Testis (tissue), 2 donors: ENCODE results near the gene SRD5A3.

Source experiments
- POLR2A ChIP-seq: fragments of 450-650 bp; IDR thresholded peaks from one replicate; pipeline ENCODE4 v1.6.1; 2017; ENCODE audit warnings: antibody characterized with exemption, mild to moderate bottlenecking, moderate library complexity
- TF ChIP-seq, protein P1 (sequence below), 3 experiments: fragments of 450-650 bp in 2 of 3; fragments of 200-600 bp in 1 of 3; sonication (generic) in 1 of 3; IDR thresholded peaks; one replicate each; pipeline ENCODE4 v1.5.1; 2016 to 2019; ENCODE audit warnings: antibody characterized with exemption in 3 of 3, mild to moderate bottlenecking in 2 of 3, moderate library complexity in 1 of 3

DNA sequence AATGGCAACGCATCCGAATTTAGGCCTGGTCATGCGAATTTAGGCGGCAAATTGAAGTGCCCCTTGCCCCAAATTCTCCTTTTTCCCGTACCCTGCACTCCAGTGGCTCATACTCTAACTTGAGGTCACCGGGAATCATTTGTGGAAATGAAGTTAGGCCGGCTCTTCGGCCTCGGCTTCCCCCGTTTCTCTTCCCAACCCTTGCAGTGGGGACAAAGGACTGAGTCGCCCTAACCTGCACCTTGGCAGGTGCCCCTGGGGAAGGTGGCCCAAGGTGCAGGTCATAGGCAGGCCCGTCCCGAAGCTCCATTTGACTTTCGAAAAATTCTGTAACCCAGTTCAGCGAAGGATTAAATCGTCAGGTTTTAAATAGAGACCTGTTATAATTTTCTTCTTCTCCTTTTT lies 811 bp downstream of the SRD5A3 start:
- TF ChIP-seq, protein P1, sequence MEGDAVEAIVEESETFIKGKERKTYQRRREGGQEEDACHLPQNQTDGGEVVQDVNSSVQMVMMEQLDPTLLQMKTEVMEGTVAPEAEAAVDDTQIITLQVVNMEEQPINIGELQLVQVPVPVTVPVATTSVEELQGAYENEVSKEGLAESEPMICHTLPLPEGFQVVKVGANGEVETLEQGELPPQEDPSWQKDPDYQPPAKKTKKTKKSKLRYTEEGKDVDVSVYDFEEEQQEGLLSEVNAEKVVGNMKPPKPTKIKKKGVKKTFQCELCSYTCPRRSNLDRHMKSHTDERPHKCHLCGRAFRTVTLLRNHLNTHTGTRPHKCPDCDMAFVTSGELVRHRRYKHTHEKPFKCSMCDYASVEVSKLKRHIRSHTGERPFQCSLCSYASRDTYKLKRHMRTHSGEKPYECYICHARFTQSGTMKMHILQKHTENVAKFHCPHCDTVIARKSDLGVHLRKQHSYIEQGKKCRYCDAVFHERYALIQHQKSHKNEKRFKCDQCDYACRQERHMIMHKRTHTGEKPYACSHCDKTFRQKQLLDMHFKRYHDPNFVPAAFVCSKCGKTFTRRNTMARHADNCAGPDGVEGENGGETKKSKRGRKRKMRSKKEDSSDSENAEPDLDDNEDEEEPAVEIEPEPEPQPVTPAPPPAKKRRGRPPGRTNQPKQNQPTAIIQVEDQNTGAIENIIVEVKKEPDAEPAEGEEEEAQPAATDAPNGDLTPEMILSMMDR (IDR thresholded peaks at IDR 0.05) = no peak
- no peak for TF ChIP-seq POLR2A
